HG03039 (cell line): ENCODE measurements around the gene CSTF1.
A peak's percentile ranks its signal among the peaks of the same experiment; 100 is the strongest.

Experiments
- ATAC-seq: cut with Tn5 transposase; IDR thresholded peaks from one replicate; pipeline ENCODE4 v1.9.1; 2021; ENCODE audit warnings: mild to moderate bottlenecking, moderate library complexity; ENCODE audit not compliant: unreplicated experiment

CSTF1 gene

GRCh38 chr20:56426926-56427325 lies 34.5 kb downstream of the CSTF1 start:
- no peak for ATAC-seq

GRCh38 chr20:56427797-56428196 lies 35.4 kb downstream of the CSTF1 start:
- no peak for ATAC-seq

- ATAC-seq: no peak
Observed at GRCh38 chr20:56428410-56428809, 36.0 kb downstream of the CSTF1 start.

- no peak for ATAC-seq
Observed at GRCh38 chr20:56428881-56429280, 36.4 kb downstream of the CSTF1 start.

GRCh38 chr20:56429502-56429901 lies 37.1 kb downstream of the CSTF1 start:
- ATAC-seq: no peak

- no peak for ATAC-seq
Observed at GRCh38 chr20:56429941-56430340, 37.5 kb downstream of the CSTF1 start.

GRCh38 chr20:56430461-56430860 lies 38.0 kb downstream of the CSTF1 start:
- no peak for ATAC-seq

GRCh38 chr20:56430957-56431356 lies 38.5 kb downstream of the CSTF1 start:
- ATAC-seq: no peak

- ATAC-seq: no peak
Observed at GRCh38 chr20:56431471-56431870, 39.0 kb downstream of the CSTF1 start.

GRCh38 chr20:56433221-56433879 lies 40.9 kb downstream of the CSTF1 start:
- no peak for ATAC-seq

- no peak for ATAC-seq
Observed at GRCh38 chr20:56433880-56434255, 41.4 kb downstream of the CSTF1 start.

GRCh38 chr20:56437196-56437960 lies 44.9 kb downstream of the CSTF1 start:
- ATAC-seq: no peak

- no peak for ATAC-seq
Observed at GRCh38 chr20:56438284-56438683, 45.8 kb downstream of the CSTF1 start.

- no peak for ATAC-seq
Observed at GRCh38 chr20:56439771-56440291, 47.4 kb downstream of the CSTF1 start.

GRCh38 chr20:56440346-56441007 lies 48.0 kb downstream of the CSTF1 start:
- ATAC-seq: peak; percentile 72

GRCh38 chr20:56442389-56443365 lies 50.2 kb downstream of the CSTF1 start:
- ATAC-seq: no peak

GRCh38 chr20:56443654-56444540 lies 51.5 kb downstream of the CSTF1 start:
- ATAC-seq: no peak

- no peak for ATAC-seq
Observed at GRCh38 chr20:56445130-56445529, 52.7 kb downstream of the CSTF1 start.

- ATAC-seq: no peak
Observed at GRCh38 chr20:56445540-56445939, 53.1 kb downstream of the CSTF1 start.

GRCh38 chr20:56447227-56447626 lies 54.8 kb downstream of the CSTF1 start:
- no peak for ATAC-seq
